NCI-H146 treated with DMSO at 0.1 percent for 48 hours (cell line): ENCODE measurements around the gene SEC11A.
A peak's percentile ranks its signal among the peaks of the same experiment; 100 is the strongest.

ENCODE experiments used
- DNase-seq: peaks from one replicate; lab custom pipeline; 2025; ENCODE audit not compliant: unreplicated experiment; lab: John Stamatoyannopoulos, UW

The SEC11A gene

GRCh38 chr15:84685304-84685703, 30.6 kb downstream of the SEC11A start:
- DNase-seq: no peak

- DNase-seq: no peak
Observed at GRCh38 chr15:84684092-84684491, 31.8 kb downstream of the SEC11A start.

- DNase-seq: no peak
Observed at GRCh38 chr15:84681831-84682230, 34.1 kb downstream of the SEC11A start.

GRCh38 chr15:84671211-84671610, 44.7 kb downstream of the SEC11A start:
- DNase-seq: no peak

GRCh38 chr15:84669726-84670125, 46.2 kb downstream of the SEC11A start:
- no peak for DNase-seq

- no peak for DNase-seq
Observed at GRCh38 chr15:84668221-84668982, 47.5 kb downstream of the SEC11A start.

- DNase-seq: no peak
Observed at GRCh38 chr15:84666373-84666772, 49.6 kb downstream of the SEC11A start.

- DNase-seq: no peak
Observed at GRCh38 chr15:84661001-84661400, 54.9 kb downstream of the SEC11A start.

GRCh38 chr15:84659904-84660781, 55.8 kb downstream of the SEC11A start:
- no peak for DNase-seq

GRCh38 chr15:84658788-84659411, 57.0 kb downstream of the SEC11A start:
- no peak for DNase-seq

GRCh38 chr15:84658080-84658787, 57.7 kb downstream of the SEC11A start, which contains the start of gene NMB:
NMB (minus strand) TSS chr15:84658199; CDS start chr15:84658152, 47 bp downstream.
- peak; percentile 19 for DNase-seq

- DNase-seq: no peak
Observed at GRCh38 chr15:84657748-84658079, 58.2 kb downstream of the SEC11A start.

GRCh38 chr15:84656972-84657371, 59.0 kb downstream of the SEC11A start:
- DNase-seq: no peak

GRCh38 chr15:84654689-84655453, 61.1 kb downstream of the SEC11A start:
- peak; percentile 17 for DNase-seq

GRCh38 chr15:84653910-84654688, 61.8 kb downstream of the SEC11A start, which contains the start of gene WDR73:
WDR73 (minus strand) TSS chr15:84654283; CDS start chr15:84654274, 9 bp downstream.
- peak; percentile 78 for DNase-seq

- DNase-seq: no peak
Observed at GRCh38 chr15:84653584-84653909, 62.4 kb downstream of the SEC11A start.

- DNase-seq: no peak
Observed at GRCh38 chr15:84649706-84650105, 66.2 kb downstream of the SEC11A start.

- DNase-seq: no peak
Observed at GRCh38 chr15:84648539-84648938, 67.4 kb downstream of the SEC11A start.

- no peak for DNase-seq
Observed at GRCh38 chr15:84647726-84648125, 68.2 kb downstream of the SEC11A start.

- no peak for DNase-seq
Observed at GRCh38 chr15:84645997-84646396, 69.9 kb downstream of the SEC11A start.
